GM12801 (cell line): ENCODE measurements around the gene TRMT44.

Source experiments
- CTCF ChIP-seq: IDR thresholded peaks from one replicate; pipeline ENCODE4 v1.5.1; 2011; ENCODE audit warnings: control low read depth; ENCODE audit not compliant: insufficient read length; ENCODE audit errors: extremely low read depth

Gene TRMT44

GRCh38 chr4:8407756-8408155 lies 32.8 kb upstream of the TRMT44 start:
- TF ChIP-seq CTCF = no peak

DNA sequence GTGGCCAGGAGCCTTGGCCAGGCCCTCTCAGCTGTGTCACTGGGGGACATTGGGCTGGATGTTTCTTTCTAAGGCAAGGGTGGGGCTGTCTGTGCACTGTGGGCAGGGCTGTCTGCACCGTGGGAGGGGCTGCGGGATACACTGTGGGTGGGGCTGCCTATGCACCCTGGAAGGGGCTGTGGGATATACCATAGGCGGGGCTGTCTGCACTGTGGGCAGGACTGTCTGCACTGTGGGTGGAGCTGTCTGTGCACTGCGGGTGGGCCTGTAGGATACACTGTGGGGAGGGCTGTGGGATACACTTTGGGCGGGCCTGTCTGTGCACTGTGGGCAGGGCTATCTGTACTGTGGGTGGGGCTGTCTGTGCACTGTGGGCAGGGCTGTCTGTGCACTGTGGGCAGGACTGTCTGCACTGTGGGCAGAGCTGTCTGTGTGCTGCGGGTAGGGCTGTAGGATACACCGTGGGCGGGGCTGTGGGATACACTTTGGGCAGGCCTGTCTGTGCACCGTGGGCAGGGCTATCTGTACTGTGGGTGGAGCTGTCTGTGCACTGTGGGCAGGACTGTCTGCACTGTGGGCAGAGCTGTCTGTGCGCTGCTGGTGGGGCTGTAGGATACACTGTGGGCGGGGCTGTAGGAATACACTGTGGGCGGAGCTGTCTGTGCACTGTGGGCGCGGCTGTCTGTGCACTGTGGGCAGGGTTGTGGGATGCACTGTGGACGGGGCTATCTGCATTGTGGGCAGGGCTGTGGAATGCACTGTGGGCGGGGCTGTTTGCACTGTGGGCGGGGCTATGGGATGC lies 31.1 kb upstream of the TRMT44 start:
- no peak for TF ChIP-seq CTCF

- no peak for TF ChIP-seq CTCF
Observed at GRCh38 chr4:8410066-8410625, 30.4 kb upstream of the TRMT44 start.

DNA sequence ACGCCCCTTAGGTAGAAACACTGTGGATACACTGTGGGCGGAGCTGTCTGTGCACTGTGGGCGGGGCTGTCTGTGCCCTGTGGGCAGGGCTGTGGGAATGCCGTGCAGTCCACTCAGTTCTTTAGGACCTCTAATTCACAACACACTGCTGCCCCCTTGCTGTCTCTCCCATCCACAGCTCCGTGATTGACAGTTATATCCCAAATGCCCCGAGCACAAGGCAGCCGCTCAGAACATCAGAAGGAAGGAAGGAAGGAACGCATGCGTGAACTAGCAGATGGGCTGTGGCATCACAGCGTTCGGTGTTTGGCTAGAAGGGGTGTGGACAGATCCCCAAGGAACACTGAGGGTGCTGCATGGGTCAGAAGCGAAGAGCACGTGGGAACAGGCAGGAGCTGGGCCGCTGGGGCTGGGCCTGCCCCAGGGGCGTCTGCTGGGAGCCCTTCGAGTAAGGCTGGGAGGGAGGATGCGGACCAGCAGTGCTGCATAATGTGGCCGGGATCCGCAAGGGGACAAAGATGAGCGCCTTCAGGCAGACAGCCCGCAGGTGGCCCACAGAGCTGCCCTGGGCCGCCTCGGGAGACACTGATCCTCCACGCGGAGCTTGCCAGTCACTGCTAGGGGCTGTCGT lies 29.8 kb upstream of the TRMT44 start:
- no peak for TF ChIP-seq CTCF

- no peak for TF ChIP-seq CTCF
Observed at GRCh38 chr4:8411351-8412180, 29.0 kb upstream of the TRMT44 start.

GRCh38 chr4:8412288-8412687 lies 28.3 kb upstream of the TRMT44 start:
- TF ChIP-seq CTCF = no peak

DNA sequence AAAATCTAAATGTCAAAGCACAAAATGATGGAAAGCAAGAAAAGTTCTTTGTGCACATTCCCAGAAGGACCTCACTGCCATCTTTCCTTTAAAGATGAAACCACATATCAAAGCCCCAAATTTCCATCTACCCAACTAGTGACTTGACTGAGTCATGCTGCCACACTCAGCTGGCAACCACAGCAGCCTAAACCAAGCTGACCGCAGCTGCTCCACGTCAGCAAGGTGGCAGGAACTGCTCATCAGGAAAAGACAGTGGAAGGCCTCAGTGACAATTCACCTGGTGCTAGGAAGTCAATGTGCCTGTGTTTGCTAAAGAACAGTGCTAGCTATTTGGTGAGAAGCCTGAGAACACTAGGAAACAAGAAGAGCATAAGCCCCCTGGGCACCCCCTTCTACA lies 26.2 kb upstream of the TRMT44 start:
- TF ChIP-seq CTCF = no peak
